Peyer's patch (tissue), 4 donors: ENCODE results near the gene MALSU1.

Experiments used
- CTCF ChIP-seq, 6 experiments: fragments of 450-650 bp in 4 of 6; fragments of 200-600 bp in 2 of 6; sonication (generic) in 1 of 6; IDR thresholded peaks; one replicate each; pipeline ENCODE4 v1.5.1; 2017 to 2019; ENCODE audit warnings: antibody characterized with exemption in 6 of 6, mild to moderate bottlenecking in 3 of 6, moderate library complexity in 1 of 6
- POLR2A ChIP-seq, 2 donors: fragments of 450-650 bp; IDR thresholded peaks; one replicate each; pipeline ENCODE4 v1.5.1; 2017; ENCODE audit warnings: antibody characterized with exemption in 2 of 2, mild to moderate bottlenecking in 2 of 2, moderate library complexity in 2 of 2

DNA sequence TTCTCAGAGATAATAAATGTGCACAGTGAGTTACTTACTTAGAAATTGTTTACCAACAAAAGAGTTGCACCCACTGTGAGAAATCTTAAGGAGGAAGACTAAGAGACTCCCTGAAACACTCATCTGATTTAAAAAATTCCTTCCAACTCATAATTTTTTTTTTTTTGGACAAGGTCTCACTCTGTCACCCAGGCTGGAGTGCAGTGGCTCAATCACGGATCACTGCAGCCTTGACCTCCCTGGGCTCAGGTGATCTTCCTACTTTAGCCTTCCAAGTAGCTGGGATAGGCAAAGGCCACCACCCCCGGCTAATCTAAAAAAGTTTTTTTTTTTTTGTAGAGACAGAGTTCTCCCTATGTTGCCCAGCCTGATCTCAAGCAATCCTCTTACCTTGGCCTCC lies 36.0 kb downstream of the MALSU1 start:
- TF ChIP-seq CTCF (IDR thresholded peaks at IDR 0.05) = no peak
- TF ChIP-seq POLR2A (IDR thresholded peaks at IDR 0.05) = no peak
